Stimulated activated memory B cell treated with anti-CD40 and anti-IgM and Interleukin-4, amounts not matched to agents 10 μg/mL and 1 μg/mL and 100 μg/mL, for 72 hours (primary cell): ENCODE results near the gene SMYD5.

Experiments used
- ATAC-seq: fragments of 150-1000 bp; cut with Tn5 transposase; 2 replicates; pipeline ENCODE4 v1.10.0; 2021
- H3K27ac Mint-ChIP-seq: one replicate; pipeline ENCODE4 v1.8.0; 2022; ENCODE audit warnings: mild to moderate bottlenecking, mixed read lengths
- H3K27me3 Mint-ChIP-seq: one replicate; pipeline ENCODE4 v1.8.0; 2022; ENCODE audit warnings: mixed read lengths
- H3K36me3 Mint-ChIP-seq: one replicate; pipeline ENCODE4 v1.8.0; 2022; ENCODE audit warnings: mixed read lengths
- H3K4me1 Mint-ChIP-seq: one replicate; pipeline ENCODE4 v1.8.0; 2022; ENCODE audit warnings: mixed read lengths
- H3K4me3 Mint-ChIP-seq: one replicate; pipeline ENCODE4 v1.8.0; 2022; ENCODE audit warnings: mild to moderate bottlenecking, moderate library complexity, mixed read lengths
- H3K9me3 Mint-ChIP-seq: one replicate; pipeline ENCODE4 v1.8.0; 2022; ENCODE audit warnings: mixed read lengths

Gene SMYD5

DNA sequence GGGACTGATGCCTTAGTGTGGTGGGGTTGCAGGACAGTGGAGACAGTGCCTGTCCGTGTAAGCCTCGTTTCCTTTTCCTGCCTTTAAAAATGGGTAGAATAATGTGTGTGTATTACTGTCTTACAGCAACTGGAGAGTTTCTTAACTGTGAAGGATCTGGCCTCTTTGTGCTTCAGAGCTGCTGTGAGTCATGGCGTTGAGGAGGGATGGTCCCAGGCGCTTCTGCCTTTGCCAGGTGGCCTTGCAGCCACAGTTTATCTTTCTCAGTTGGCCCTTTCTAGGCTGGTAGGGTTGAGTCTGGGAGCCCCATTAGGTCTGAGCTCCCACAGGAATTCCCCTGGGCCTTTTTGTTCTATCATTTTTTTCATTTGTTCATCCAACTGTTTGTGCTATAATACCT is 9.8 kb downstream of the SMYD5 start:
- peaks cover 50% of the 10 kb centered on the region for H3K36me3 Mint-ChIP-seq
- H3K9me3 Mint-ChIP-seq = no peaks in the 10 kb centered on the region
- H3K4me3 Mint-ChIP-seq = no peak overlapping the region
- H3K27me3 Mint-ChIP-seq = no peaks in the 10 kb centered on the region
- no peak for ATAC-seq
- H3K4me1 Mint-ChIP-seq = no peaks in the 10 kb centered on the region
- no peak overlapping the region for H3K27ac Mint-ChIP-seq

- peaks cover 39% of the 10 kb centered on the region for H3K36me3 Mint-ChIP-seq
- ATAC-seq = no peak
- H3K9me3 Mint-ChIP-seq = no peaks in the 10 kb centered on the region
- H3K4me1 Mint-ChIP-seq = no peaks in the 10 kb centered on the region
- no peaks in the 10 kb centered on the region for H3K27me3 Mint-ChIP-seq
- no peak overlapping the region for H3K4me3 Mint-ChIP-seq
- no peak overlapping the region for H3K27ac Mint-ChIP-seq
These were observed 11.7 kb downstream of the SMYD5 start for GRCh38 chr2:73225513-73226360.

- Mint-ChIP-seq H3K4me1 (no peaks in the 10 kb centered on the region), H3K27me3 (no peaks in the 10 kb centered on the region), H3K27ac (no peak overlapping the region), H3K4me3 (no peak overlapping the region), H3K36me3 (peaks cover 26% of the 10 kb centered on the region), H3K9me3 (no peaks in the 10 kb centered on the region)
- ATAC-seq = no peak
These were observed 13.0 kb downstream of the SMYD5 start for GRCh38 chr2:73227086-73227485.

DNA sequence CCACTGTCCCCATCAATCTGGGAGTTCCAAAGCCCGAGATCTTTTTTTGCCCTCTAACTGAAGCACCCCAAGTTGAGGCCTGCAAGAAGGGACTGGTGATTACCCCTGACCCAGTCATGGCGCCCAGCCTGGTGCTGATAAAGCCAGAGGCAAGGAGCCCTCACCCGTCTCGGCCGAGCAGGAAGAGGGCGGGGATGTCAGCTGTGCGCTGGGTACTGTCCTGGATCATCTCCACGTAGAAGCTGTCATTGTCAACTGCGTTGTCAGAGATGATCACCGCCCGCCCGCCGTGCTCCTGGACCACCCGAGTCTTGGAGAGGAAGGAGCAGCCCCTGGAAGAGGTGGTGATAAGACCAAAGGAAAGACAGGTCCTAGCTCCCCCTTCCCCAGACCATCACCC is 14.6 kb downstream of the SMYD5 start:
- Mint-ChIP-seq H3K9me3 (no peaks in the 10 kb centered on the region), H3K4me1 (peaks cover 6% of the 10 kb centered on the region), H3K27ac (no peak overlapping the region), H3K36me3 (peaks cover 16% of the 10 kb centered on the region), H3K27me3 (no peaks in the 10 kb centered on the region), H3K4me3 (no peak overlapping the region)
- no peak for ATAC-seq

DNA sequence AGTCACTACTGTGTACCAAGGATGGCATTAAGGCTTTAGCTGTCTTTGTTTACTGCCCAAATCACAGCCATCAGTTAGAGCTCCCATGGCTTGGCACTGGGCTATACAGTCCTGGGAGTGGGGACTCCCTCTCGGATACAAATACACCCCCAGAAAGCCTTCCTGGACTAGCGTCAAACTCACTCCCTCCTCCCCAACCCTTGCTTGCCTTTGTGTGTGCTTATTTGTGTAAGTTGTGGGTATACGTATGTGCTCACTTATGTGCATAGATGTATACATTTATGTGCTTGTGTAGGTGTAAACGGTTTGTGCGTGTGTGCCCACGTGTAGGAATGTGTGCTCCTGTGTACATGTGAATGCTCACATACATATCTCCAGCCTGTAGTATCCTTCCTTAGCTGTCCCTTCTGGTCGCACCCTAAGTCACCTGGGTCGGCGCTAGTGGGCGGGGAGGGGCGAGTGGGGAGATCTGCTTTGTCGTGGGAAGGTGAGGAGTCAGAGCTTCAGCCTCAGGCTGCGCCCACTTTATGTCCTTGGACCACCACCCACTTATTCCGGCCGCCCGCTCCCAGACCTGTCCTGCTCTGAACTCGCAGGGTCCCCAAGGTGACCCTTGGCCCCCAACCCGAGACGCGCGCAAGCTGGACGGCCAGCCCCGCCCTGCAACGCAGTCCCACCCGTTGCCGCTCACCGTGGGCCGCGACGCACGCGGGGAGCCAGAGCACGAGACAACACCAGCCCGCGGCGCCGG is 18.5 kb downstream of the SMYD5 start:
- peak overlapping the region; percentile 95 for H3K27ac Mint-ChIP-seq
- ATAC-seq = peak; percentile 1
- no peaks in the 10 kb centered on the region for H3K27me3 Mint-ChIP-seq
- H3K4me3 Mint-ChIP-seq = peak overlapping the region; percentile 97
- H3K9me3 Mint-ChIP-seq = no peaks in the 10 kb centered on the region
- H3K36me3 Mint-ChIP-seq = peaks cover 20% of the 10 kb centered on the region
- peaks cover 34% of the 10 kb centered on the region for H3K4me1 Mint-ChIP-seq

- peak; percentile 97 for ATAC-seq
These were observed 19.3 kb downstream of the SMYD5 start, which contains the start of gene PRADC1 for GRCh38 chr2:73233154-73233931. TSS of gene PRADC1 (minus strand) at chr2:73233239. CDS start at chr2:73233160, 79 bp downstream.

GRCh38 chr2:73233932-73234832 is 20.1 kb downstream of the SMYD5 start, which contains the start of gene CCT7:
TSS of gene CCT7 (plus strand) at chr2:73234308. CDS start at chr2:73234379, 71 bp downstream.
- Mint-ChIP-seq H3K36me3 (peaks cover 12% of the 10 kb centered on the region), H3K27me3 (no peaks in the 10 kb centered on the region), H3K27ac (peak within 1 kb of the TSS; percentile 95), H3K4me3 (peak within 1 kb of the TSS; percentile 97), H3K4me1 (peaks cover 38% of the 10 kb centered on the region), H3K9me3 (no peaks in the 10 kb centered on the region)
- ATAC-seq = peak; percentile 84

More at GRCh38 chr2:73233154-73233931, 19.3 kb downstream of the SMYD5 start, which contains the start of gene PRADC1:
- no peaks in the 10 kb centered on the region for H3K27me3 Mint-ChIP-seq
- peaks cover 35% of the 10 kb centered on the region for H3K4me1 Mint-ChIP-seq
- H3K27ac Mint-ChIP-seq = peak within 1 kb of the TSS; percentile 95
- H3K9me3 Mint-ChIP-seq = no peaks in the 10 kb centered on the region
- H3K4me3 Mint-ChIP-seq = peak within 1 kb of the TSS; percentile 97
- peaks cover 17% of the 10 kb centered on the region for H3K36me3 Mint-ChIP-seq

GRCh38 chr2:73235315-73236028 is 21.4 kb downstream of the SMYD5 start:
- Mint-ChIP-seq H3K27me3 (no peaks in the 10 kb centered on the region), H3K9me3 (no peaks in the 10 kb centered on the region), H3K4me3 (peak overlapping the region; percentile 97), H3K4me1 (peaks cover 38% of the 10 kb centered on the region), H3K36me3 (peaks cover 12% of the 10 kb centered on the region), H3K27ac (peak overlapping the region; percentile 95)
- ATAC-seq = no peak

DNA sequence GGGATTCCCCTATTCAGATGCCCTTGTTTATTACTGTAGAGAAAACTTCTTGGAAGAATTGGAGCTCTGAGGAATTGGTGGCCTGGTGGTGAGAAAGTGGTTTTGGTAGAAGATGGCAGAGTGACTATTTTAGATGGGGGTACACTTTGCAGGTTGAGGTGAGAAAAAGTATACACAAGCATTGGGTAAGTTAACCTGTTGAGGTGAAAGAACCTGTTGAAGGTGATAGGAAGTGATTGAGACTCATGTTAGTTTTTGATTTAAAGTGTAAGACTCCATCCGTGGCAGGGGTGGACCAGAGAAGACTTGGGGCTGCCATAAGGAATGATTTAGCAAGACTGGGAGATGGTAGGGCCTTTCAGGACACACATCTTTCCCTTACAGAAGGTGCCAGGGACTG is 23.1 kb downstream of the SMYD5 start:
- no peaks in the 10 kb centered on the region for H3K9me3 Mint-ChIP-seq
- no peak overlapping the region for H3K27ac Mint-ChIP-seq
- no peaks in the 10 kb centered on the region for H3K27me3 Mint-ChIP-seq
- ATAC-seq = no peak
- H3K4me1 Mint-ChIP-seq = peaks cover 38% of the 10 kb centered on the region
- no peak overlapping the region for H3K4me3 Mint-ChIP-seq
- peaks cover 12% of the 10 kb centered on the region for H3K36me3 Mint-ChIP-seq

DNA sequence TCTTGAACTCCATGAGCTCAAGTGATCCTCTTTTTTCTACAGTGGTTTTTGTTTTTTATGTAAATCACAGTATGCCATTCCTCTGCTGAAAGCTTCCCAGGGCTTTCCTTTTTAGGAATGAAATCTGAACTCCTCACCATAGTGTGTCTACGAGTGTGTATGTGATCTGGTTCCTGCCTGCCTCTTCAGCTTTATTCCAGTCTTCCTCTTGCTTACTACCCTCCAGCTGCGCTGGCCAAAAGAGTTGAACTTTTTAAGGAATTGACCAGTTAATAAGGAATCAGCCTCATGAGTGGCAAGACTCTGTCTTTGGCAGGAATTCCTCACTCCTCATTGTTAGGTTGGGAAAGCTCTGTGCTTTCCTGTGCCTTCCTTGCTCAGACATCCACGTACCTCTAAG is 24.1 kb downstream of the SMYD5 start:
- Mint-ChIP-seq H3K4me3 (no peak overlapping the region), H3K36me3 (peaks cover 12% of the 10 kb centered on the region), H3K9me3 (no peaks in the 10 kb centered on the region), H3K4me1 (peaks cover 33% of the 10 kb centered on the region), H3K27ac (no peak overlapping the region), H3K27me3 (no peaks in the 10 kb centered on the region)
- ATAC-seq = no peak

DNA sequence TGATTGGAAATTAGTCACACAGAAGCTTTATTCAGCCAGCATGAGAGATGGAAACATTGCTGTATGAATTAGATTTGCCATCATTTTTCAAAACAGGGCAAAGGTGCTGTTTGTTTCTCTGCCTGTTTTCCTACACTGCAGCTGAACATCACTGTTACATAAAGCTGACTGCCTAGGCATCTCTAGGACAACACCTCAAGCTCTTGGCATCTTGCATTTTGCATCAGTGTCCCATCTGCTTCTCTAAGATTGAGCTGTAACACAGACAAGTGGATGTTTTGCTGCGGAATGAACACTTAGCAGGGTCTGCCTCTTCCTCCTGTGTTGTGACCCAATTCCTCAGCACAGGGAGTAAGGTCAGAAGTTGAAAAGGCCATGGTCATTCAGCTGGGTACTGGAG is 24.9 kb downstream of the SMYD5 start:
- no peak overlapping the region for H3K4me3 Mint-ChIP-seq
- peaks cover 33% of the 10 kb centered on the region for H3K4me1 Mint-ChIP-seq
- peaks cover 15% of the 10 kb centered on the region for H3K36me3 Mint-ChIP-seq
- no peak overlapping the region for H3K27ac Mint-ChIP-seq
- no peaks in the 10 kb centered on the region for H3K9me3 Mint-ChIP-seq
- no peaks in the 10 kb centered on the region for H3K27me3 Mint-ChIP-seq
- ATAC-seq = no peak

DNA sequence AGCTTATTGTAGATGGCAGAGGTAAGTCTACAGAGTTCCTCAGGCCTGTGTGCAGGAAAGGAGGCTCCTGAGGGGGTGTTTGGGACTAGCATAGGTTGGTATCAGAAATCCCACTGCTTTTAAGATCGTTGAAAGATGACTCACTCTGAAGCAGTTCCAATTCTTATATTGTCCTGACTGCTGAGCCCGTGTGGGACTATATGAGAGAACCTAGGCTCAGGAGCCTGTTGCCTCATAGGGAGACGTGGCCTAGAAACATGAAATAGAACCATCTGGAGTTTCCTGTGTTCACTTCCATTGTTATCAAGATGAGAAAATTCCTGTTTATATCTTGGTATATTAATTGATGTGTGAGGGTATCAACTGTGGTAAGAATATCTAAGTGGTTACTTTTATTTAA is 25.7 kb downstream of the SMYD5 start:
- H3K4me3 Mint-ChIP-seq = no peak overlapping the region
- H3K4me1 Mint-ChIP-seq = peaks cover 32% of the 10 kb centered on the region
- ATAC-seq = no peak
- H3K9me3 Mint-ChIP-seq = no peaks in the 10 kb centered on the region
- H3K36me3 Mint-ChIP-seq = peaks cover 23% of the 10 kb centered on the region
- H3K27me3 Mint-ChIP-seq = no peaks in the 10 kb centered on the region
- H3K27ac Mint-ChIP-seq = no peak overlapping the region

DNA sequence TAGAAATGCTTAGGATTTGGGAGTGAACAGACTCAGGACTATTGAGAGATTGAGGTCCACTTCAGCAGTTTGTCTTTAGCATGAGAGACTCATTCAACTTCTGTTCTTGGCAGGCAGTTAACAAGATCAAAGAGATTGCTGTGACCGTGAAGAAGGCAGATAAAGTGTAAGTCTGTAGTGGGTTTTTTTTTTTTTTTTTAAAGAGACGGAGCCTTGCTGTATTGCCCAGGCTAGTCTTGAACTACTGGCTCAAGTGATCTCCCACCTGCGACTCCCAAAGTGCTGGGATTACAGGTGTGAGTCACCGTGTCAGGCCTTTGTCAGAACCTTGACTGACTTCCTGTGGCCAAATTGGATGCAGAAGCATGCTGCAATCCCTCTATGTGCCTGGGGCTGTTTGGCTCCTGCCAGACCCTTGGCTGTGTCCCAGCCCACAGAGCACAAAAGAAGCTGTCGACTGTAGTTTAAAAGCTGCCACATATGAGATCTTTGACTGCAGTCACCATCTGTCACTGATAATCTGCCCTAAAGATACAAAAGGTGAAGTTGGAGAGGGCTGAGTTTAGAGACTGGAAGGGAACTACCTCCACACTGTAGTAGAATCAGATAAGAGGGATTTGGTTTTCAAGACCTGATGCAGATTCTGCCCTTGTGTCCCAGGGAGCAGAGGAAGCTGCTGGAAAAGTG is 30.0 kb downstream of the SMYD5 start:
- Mint-ChIP-seq H3K36me3 (peaks cover 44% of the 10 kb centered on the region), H3K27ac (no peak overlapping the region), H3K4me3 (no peak overlapping the region), H3K9me3 (no peaks in the 10 kb centered on the region), H3K4me1 (peaks cover 6% of the 10 kb centered on the region), H3K27me3 (no peaks in the 10 kb centered on the region)
- no peak for ATAC-seq
